Activated CD4-positive, alpha-beta T cell treated with anti-CD3 and anti-CD28 coated beads, Interleukin-2, amount 50 U/mL, for 4 hours (primary cell): ENCODE results near the gene KAT5.
A peak's percentile ranks its signal among the peaks of the same experiment; 100 is the strongest.
"Not testable (repeated sequence)": the region's sequence is repeated elsewhere in the genome, so short reads cannot be mapped to it uniquely, and the experiment has no call there.

Experiments
- DNase-seq, 2 experiments: peaks; one replicate each; pipeline ENCODE4 v3.0.0-alpha.2; 2020

The KAT5 gene

DNA sequence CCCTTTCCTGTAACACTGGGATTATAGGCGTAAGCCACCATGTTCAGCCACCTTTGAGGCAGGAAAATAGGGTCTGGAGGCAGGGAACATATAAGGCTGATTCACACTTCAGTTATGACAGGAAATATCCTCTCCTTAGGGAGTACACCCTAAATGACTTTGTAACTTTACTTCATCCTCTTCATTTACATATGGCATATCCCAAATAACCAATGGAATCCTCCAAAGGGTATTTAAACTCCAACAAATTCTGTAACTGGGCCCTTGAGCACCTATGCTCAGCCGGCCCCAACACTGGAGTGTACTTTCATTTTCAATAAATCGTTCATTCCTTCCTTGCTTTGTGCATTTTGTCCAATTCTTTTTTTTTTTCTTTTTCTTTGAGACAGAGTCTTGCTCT lies 1.6 kb upstream of the KAT5 start:
- no peak for DNase-seq

GRCh38 chr11:65712633-65713076 lies 603 bp downstream of the KAT5 start:
- DNase-seq, result no peak

DNA sequence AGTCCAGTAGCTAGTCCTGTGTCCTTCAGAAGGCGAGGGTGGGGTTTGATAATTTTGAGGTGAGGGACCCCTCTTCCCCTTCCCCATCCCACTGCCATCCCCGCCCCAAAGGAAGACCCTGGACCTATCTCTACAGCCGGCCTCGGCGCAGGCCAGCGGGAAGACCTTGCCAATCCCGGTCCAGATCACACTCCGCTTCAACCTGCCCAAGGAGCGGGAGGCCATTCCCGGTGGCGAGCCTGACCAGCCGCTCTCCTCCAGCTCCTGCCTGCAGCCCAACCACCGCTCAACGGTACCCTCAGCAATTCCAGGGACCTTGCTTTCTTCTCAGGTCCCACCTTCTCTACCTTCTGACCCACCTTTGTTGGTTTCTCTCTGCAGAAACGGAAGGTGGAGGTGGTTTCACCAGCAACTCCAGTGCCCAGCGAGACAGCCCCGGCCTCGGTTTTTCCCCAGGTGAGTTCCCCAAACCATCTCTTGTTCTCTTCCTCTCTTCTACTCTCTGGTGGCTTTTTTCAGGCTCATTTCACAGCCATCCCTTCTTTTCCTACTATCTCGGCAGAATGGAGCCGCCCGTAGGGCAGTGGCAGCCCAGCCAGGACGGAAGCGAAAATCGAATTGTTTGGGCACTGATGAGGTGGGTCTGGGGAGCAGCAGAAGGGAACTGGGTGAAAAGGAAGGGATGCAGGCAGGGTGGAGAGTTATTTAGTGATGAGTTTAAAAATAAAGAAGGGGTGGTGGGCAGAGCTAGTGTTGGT lies 1.3 kb downstream of the KAT5 start:
- DNase-seq, result no peak

- DNase-seq, result no peak
Observed at GRCh38 chr11:65714433-65714832, 2.4 kb downstream of the KAT5 start.

- no peak for DNase-seq
Observed at GRCh38 chr11:65716302-65716701, 4.2 kb downstream of the KAT5 start.

DNA sequence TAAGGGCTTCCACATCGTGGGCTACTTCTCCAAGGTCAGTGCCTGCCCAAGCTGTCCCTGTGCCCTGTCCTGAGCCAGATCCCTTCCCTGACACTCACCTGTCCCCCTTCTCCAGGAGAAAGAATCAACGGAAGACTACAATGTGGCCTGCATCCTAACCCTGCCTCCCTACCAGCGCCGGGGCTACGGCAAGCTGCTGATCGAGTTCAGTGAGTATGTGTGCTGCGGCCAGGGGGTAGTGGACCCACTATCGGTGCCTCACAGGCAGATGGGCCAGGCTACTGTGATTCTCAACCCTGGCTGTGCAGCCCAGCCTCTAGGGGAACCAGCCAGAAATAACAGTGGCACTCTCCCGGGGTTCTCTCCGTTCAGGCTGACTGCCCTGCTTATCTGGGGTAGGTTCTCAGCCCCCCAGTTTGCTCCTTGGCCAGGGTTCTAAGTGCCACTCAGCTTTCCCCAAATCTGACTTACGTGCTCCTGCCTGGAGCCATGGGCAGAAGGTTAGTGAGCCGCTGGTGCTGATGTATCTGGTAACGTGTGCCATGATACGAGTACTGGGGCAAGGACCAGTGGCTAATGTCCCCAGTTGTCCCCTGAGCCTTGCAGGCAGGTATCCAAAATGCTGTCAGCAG lies 4.8 kb downstream of the KAT5 start:
- no peak for DNase-seq

GRCh38 chr11:65717906-65718305 lies 5.9 kb downstream of the KAT5 start:
- DNase-seq, result no peak

DNA sequence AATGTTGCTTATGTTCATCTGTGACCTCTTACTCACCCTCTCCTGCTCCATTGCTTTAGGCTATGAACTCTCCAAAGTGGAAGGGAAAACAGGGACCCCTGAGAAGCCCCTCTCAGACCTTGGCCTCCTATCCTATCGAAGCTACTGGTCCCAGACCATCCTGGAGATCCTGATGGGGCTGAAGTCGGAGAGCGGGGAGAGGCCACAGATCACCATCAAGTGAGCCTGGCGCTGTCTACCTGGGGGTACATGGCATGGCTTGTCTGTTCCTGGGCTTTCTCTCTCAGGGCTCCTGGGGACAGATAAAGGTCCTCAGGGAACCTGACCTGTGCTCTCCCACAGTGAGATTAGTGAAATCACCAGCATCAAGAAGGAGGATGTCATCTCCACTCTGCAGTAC lies 6.5 kb downstream of the KAT5 start:
- DNase-seq, result no peak

GRCh38 chr11:65718964-65719492 lies 7.0 kb downstream of the KAT5 start:
- DNase-seq, result no peak

GRCh38 chr11:65719871-65720210 lies 7.8 kb downstream of the KAT5 start:
- no peak for DNase-seq

DNA sequence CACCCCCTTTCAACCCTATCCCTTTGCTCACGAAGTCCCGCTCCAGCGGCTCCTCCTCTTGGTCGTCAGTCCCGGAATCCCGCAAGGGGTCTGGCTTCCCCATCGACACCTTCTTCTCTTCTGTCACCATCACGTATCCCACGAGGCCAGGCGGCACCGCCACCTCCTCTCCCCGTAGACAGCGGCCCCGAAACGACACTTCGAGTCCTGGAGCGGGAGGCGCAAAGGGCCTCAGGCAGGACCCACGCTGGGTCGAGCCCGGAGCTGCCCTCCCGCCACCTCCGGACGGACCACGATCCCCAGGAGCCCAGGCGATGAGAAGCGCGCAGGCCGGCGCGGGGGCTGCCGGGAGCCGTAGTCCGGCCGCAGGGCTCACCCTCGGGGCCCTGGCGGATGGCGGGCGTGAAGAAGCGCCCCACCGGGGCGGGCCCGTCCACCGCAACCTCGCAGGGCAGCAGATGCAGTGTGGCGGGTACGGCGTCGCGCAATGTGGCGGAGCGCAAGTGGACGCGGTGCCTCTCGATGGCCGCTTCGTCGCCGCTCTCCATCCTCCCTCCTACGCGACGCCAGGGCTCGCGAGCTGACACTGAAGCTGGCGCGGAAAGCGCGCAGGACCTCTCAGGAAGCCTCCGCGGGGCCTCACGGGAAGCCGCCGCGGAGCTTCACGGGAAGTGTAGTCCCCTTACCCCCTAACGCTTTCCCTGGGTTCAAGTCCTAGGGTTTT lies 8.3 kb downstream of the KAT5 start, which contains the start of gene RNASEH2C:
Gene RNASEH2C, minus strand, starts transcription at position 588 of the 724 bp plus-strand sequence. Its CDS starts 40 bp downstream, at position 548.
- DNase-seq, result peak; percentile 58 to 65

DNA sequence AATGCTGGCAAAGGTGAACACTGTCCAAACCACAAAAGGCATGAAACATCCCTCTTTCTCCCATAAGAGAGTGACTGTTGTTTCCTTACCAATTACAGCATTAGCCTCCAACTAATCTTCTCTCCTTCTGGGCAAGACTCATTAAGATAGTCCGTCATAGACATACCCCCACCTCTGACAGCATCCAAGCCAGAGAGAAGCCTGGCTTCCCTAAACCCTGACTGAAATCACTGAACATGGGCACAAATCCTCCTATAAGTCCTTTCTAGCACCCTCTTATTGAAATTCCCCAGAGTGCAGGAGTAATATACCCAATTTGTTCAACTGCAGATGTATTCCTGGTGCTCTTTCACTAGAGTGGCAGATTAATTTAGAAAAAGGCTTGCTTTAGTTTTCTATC lies 10.2 kb downstream of the KAT5 start:
- no peak for DNase-seq

GRCh38 chr11:65726660-65727059 lies 14.6 kb downstream of the KAT5 start:
- no peak for DNase-seq

DNA sequence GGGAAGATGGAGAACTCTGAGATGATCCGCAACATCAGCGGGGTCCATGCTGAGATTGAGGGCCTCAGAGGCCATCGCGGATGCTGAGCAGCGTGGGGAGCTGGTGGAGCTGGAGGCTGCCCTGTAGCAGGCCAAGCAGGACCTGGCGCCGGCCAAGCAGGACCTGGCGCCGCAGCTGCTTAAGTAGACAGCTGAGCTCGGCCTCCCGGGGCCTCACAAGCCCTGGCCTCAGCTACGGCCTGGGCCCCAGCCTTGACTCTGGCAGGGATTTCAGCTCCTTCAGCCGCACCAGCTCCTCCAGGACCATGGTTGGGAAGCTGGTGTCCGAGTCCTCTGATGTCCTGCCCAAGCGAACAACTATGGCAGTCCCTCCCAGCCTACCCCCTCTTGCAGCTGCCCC lies 15.8 kb downstream of the KAT5 start:
- DNase-seq, result no peak

- DNase-seq, result no peak
Observed at GRCh38 chr11:65730461-65730860, 18.4 kb downstream of the KAT5 start.

GRCh38 chr11:65735111-65735510 lies 23.1 kb downstream of the KAT5 start:
- DNase-seq, result not testable (repeated sequence)

DNA sequence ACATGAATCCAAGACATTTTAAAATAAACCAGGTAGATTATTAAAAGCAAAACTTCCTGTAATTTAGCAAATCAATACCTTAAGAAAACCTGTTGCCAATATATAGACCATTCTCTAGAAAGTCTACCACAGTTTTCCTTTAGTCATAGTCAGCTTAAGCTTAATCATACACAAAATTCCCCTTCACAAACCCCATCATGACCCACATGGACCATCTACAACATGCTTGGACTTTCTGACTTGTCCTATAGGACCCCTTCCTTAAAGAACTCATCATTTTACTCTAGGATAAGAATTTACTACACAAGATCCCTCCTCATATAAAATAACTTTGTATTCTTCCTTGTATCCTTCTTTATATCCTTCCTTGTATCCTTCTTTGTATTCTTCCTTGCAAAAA lies 24.8 kb downstream of the KAT5 start:
- DNase-seq, result no peak

DNA sequence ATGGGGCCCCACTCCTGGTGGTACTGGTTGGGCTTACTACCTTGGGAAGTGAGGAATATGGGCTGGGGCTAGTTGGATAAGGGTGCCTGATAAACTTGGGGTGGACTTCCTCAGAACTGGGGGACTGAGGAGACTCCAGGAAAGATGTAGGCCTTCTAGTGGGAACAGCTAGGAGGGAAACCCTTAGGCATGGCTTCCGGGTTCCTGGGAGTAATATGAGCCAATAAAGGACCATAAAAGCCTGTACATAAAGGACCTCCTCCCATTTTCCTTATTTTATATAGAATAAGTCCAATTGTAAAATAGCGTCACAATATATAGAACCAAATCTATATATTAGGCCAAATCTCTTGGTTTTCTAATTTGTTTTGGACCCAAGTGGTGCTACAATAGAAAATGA lies 27.0 kb downstream of the KAT5 start:
- DNase-seq, result no peak

DNA sequence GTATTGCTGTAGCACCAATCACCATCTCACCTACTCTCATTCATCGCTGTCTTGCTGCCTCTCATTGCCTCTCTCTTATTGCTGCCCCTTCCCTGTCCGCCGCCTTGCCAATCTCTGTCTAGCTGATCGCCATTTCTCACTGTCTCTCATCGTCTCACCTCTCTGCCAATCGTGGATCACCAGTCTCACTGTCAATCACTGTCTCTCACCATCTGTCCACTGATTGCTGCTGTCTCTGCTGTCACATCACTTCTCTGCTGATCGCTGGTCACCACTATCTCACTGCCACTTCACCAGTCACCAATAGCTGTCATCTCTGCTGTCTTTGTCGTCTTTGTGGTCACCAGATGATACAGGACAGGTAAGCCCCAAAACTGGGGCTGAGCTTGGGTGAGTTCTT lies 29.1 kb downstream of the KAT5 start:
- DNase-seq, result no peak

- DNase-seq, result no peak
Observed at GRCh38 chr11:65742353-65742752, 30.3 kb downstream of the KAT5 start.

DNA sequence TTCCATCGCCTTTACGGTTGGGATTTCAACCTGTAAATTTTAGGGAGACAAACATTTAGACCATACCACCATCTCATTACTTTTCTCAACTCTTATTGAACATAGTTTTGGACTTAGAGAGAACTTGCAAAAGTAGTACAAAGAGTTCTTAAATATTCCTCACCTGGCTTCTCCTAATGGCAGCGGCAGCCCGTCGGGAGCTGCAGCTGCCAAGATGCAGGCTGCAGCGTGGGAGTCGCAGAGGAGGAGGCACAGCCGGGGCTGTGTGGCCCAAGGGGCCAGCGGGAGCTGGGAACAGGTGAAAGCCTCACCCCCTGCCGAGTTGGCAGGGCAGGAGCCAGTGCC lies 31.6 kb downstream of the KAT5 start:
- no peak for DNase-seq

GRCh38 chr11:65744026-65744698 lies 32.1 kb downstream of the KAT5 start:
- no peak for DNase-seq

DNA sequence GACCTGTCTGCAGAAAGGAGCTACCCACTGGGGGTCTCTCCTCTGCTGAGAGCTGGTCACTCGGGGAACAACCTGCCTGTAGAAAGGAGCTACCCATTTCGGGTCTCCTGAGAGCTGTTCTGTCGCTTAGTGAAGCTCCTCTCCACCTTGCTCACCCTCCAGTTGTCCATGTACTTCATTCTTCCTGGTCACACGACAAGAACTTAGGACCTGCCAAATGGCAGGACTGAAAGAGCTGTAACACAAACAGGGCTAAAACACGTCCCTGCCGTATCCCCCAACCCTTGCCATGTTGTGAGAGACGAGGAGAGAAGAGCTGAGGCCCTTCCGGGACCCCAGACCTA lies 32.6 kb downstream of the KAT5 start:
- no peak for DNase-seq
